Mammary epithelial cell (primary cell): ENCODE data around the gene FAM53A.
"Not testable (repeated sequence)": the region's sequence is repeated elsewhere in the genome, so short reads cannot be mapped to it uniquely, and the experiment has no call there.

Experiments used
- CTCF ChIP-seq, 2 donors: IDR thresholded peaks in 1 of 2; conservative IDR thresholded peaks in 1 of 2; 2 replicates each; pipeline ENCODE4 v1.5.1; 2011 to 2012; ENCODE audit warnings: inconsistent platforms in 2 of 2, low read length in 2 of 2, mild to moderate bottlenecking in 2 of 2, control low read depth in 1 of 2, low read depth in 1 of 2; ENCODE audit not compliant: insufficient read depth in 1 of 2; ENCODE audit errors: extremely low read depth in 1 of 2
- EZH2 ChIP-seq: IDR thresholded peaks from 2 replicates; pipeline ENCODE4 v1.6.1; 2012; ENCODE audit warnings: low read length, inconsistent platforms, borderline replicate concordance

- not testable (repeated sequence) for TF ChIP-seq CTCF (conservative IDR thresholded peaks at IDR 0.05 in 1 of 2, IDR thresholded peaks at IDR 0.05 in 1 of 2; ENCODE audit: extremely low read depth in 1 of 2, insufficient read depth in 1 of 2, low read depth in 1 of 2, low read length in 2 of 2); EZH2
Observed at GRCh38 chr4:1671011-1671410, 13.1 kb downstream of the FAM53A start.
